HUES48 (cell line): Measurements from ENCODE around the gene KLHL6.
A peak's percentile ranks its signal among the peaks of the same experiment; 100 is the strongest.
"Not testable (repeated sequence)": the region's sequence is repeated elsewhere in the genome, so short reads cannot be mapped to it uniquely, and the experiment has no call there.

Experiments
- H3K27ac ChIP-seq: one replicate; pipeline ENCODE4 v1.7.0; 2013; ENCODE audit warnings: low read depth, low read length, inconsistent platforms
- H3K27me3 ChIP-seq: 2 replicates; pipeline ENCODE4 v1.6.1; 2013; ENCODE audit warnings: mild to moderate bottlenecking, low read length; ENCODE audit not compliant: control insufficient read depth, insufficient read depth
- H3K36me3 ChIP-seq: 2 replicates; pipeline ENCODE4 v1.6.1; 2013; ENCODE audit warnings: low read length; ENCODE audit not compliant: control insufficient read depth, insufficient read depth
- H3K4me1 ChIP-seq: 2 replicates; pipeline ENCODE4 v1.6.1; 2013; ENCODE audit warnings: mild to moderate bottlenecking, low read length; ENCODE audit not compliant: control insufficient read depth, insufficient read depth
- H3K4me3 ChIP-seq: 2 replicates; pipeline ENCODE4 v1.5.1; 2013; ENCODE audit warnings: mild to moderate bottlenecking, low read depth, low read length
- H3K9ac ChIP-seq: 2 replicates; pipeline ENCODE4 v1.6.1; 2013; ENCODE audit warnings: mild to moderate bottlenecking, low read depth, low read length, moderate library complexity
- H3K9me3 ChIP-seq: 2 replicates; pipeline ENCODE4 v1.6.1; 2013; ENCODE audit warnings: low read length; ENCODE audit not compliant: control insufficient read depth, insufficient read depth

The KLHL6 gene

DNA sequence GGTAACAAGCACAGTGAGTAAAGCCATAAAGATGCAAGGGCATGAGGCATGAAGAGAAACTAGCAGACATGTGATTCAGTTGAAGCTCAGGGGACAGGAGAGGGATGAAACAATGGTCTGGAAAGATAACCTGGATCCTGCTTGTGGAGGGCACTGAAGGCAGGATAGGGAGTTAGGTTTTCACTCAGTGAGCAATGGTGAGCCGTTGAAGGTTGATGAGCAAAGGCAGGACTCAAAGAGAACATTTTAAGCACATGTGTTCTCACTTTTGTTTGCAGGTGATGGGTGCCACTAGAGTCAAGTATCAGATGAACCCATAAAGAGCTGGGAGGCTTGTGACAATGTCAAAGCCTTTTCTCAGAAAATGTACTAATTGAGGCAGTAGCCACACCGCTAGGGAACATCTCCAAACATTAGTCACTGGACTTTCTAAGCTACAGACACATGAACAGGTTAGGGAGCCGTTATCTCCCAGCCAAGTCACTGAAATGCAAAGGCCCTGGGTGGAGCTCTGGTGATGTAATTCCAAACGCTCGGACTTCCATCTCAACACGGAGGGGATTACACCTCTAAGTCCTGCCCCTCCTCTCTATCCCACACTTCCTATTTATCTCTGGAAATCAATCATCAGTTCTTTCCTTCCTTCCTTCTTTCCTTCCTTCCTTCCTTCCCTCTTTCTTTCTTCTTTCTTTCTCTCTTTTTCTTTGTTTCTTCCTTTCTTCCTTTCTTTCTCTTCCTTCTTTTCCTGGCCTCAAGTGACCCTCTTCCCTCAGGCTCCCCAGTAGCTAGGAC is 22.7 kb downstream of the KLHL6 start:
- H3K4me1 ChIP-seq, result peaks cover 13% of the 10 kb centered on the region
- peaks cover 55% of the 10 kb centered on the region for H3K27me3 ChIP-seq
- H3K4me3 ChIP-seq, result peak overlapping the region; percentile 48
- no peaks in the 10 kb centered on the region for H3K36me3 ChIP-seq
- H3K9me3 ChIP-seq, result no peaks in the 10 kb centered on the region
- H3K27ac ChIP-seq, result no peak overlapping the region
- no peak overlapping the region for H3K9ac ChIP-seq

DNA sequence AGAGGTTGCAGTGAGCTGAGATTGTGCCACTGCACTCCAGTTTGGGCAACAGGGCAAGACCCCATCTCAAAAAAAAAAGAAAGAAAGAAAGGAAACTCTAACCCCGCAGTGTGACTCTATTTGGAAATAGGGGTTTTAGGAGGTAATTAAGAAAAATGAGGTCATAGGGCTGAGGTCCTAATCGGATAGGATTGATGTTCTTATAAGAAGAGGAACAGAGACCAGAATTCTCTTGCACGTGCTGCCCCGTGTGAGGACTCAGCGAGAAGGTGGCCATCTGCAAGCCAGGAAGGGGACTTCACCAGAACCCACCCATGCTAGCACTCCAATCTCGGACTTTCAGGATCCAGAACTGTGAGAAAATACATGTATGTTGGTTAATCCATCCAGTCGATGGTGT is 25.8 kb downstream of the KLHL6 start:
- H3K27ac ChIP-seq, result no peak overlapping the region
- H3K4me1 ChIP-seq, result peaks cover 13% of the 10 kb centered on the region
- H3K36me3 ChIP-seq, result no peaks in the 10 kb centered on the region
- no peaks in the 10 kb centered on the region for H3K9me3 ChIP-seq
- no peak overlapping the region for H3K4me3 ChIP-seq
- peaks cover 32% of the 10 kb centered on the region for H3K27me3 ChIP-seq
- no peak overlapping the region for H3K9ac ChIP-seq

DNA sequence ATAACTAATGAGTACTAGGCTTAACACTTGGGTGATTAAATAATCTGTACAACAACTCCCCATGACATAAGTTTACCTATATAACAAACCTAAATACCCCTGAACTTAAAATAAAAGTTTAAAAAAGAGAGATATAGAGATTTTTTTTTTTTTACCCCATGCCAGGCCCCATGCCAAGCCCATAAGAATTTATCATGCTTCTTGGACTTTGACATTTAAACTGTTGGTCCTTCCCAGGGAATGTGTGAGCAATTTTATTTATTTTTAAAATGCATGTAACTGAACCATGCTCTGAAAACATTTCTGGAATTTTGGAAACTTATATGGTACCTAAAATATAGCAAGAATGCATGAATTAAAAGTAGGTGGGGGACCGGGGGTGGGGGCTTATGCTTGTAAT is 26.3 kb downstream of the KLHL6 start:
- Histone ChIP-seq H3K27me3 (peaks cover 32% of the 10 kb centered on the region), H3K4me3 (no peak overlapping the region), H3K9ac (no peak overlapping the region), H3K27ac (no peak overlapping the region), H3K36me3 (no peaks in the 10 kb centered on the region), H3K9me3 (no peaks in the 10 kb centered on the region), H3K4me1 (peaks cover 13% of the 10 kb centered on the region)

DNA sequence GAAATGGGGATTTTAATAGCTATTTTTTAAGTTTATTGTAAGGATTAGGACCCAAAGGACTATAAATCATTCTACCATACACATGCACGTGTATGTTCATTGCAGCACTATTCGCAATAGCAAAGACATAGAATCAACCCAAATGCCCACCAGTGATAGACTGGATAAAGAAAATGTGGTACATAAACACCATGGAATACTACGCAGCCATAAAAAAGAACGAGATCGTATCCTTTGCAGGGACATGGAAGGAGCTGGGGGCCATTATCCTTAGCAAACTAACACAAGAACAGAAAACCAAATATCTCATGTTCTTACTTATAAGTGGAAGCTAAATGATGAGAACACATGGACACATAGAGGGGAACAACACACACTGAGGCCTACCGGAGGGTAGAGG is 26.7 kb downstream of the KLHL6 start:
- Histone ChIP-seq H3K4me1 (peaks cover 10% of the 10 kb centered on the region), H3K27me3 (peaks cover 32% of the 10 kb centered on the region)
- not testable (repeated sequence) for H3K4me3 ChIP-seq, H3K9ac ChIP-seq, H3K36me3 ChIP-seq, H3K27ac ChIP-seq, H3K9me3 ChIP-seq

DNA sequence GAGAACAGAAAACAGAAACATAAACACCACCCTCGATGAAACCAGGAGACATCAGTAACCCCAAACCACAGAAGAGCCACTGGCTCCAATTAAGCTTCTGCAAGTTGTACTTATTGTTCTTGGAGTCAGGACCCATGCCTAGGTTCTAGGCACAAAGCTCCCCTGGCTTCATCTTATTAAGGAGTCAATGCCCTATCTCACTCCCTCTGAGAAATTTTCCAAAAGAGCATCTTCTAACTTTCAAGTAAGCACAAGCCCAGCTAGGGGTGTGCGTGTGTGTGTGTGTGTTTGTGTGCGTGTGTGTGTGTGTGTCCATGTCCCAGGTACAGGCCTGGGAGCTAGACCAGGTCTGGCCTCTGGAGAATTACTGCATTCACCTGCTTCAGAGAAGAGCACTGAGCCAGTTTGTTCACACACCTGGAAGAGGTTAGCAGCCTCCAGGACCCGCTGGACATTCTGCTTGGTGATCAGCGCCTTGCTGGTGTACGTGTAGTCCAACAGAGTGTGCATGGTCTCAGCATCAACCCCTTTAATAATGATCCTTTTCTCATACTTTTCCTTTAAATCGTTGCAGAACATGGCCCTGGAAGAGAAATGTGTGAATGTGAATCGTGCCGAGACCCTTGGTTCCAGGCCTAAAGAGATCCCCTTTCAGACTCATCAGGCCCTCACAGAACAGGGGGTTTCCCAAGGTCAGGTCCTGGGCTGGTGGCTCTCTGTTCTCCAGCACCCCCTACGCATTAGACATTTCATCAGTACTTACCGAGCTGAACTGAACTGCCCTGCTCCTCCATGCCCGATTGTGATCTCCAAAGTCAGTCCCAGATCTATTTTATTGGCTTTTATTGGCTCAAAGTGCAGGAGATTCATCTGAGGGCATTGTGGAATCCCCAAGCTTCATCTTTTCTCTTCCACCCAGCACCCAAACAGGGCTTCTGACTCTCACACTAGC is 27.8 kb downstream of the KLHL6 start:
- Histone ChIP-seq H3K27ac (no peak overlapping the region), H3K36me3 (no peaks in the 10 kb centered on the region), H3K27me3 (peaks cover 24% of the 10 kb centered on the region), H3K4me1 (peaks cover under 1% of the 10 kb centered on the region; the same call in 1 of the 2 replicates), H3K4me3 (no peak overlapping the region), H3K9ac (no peak overlapping the region), H3K9me3 (no peaks in the 10 kb centered on the region)

- Histone ChIP-seq H3K4me3 (no peak overlapping the region), H3K9ac (no peak overlapping the region), H3K4me1 (no peaks in the 10 kb centered on the region), H3K9me3 (no peaks in the 10 kb centered on the region), H3K27ac (no peak overlapping the region), H3K36me3 (no peaks in the 10 kb centered on the region), H3K27me3 (peaks cover 16% of the 10 kb centered on the region)
These were observed 28.6 kb downstream of the KLHL6 start for GRCh38 chr3:183526838-183527427.

GRCh38 chr3:183524476-183524875 is 31.0 kb downstream of the KLHL6 start:
- Histone ChIP-seq H3K9me3 (no peaks in the 10 kb centered on the region), H3K27me3 (no peaks in the 10 kb centered on the region), H3K36me3 (no peaks in the 10 kb centered on the region), H3K4me3 (no peak overlapping the region), H3K9ac (no peak overlapping the region), H3K27ac (no peak overlapping the region), H3K4me1 (no peaks in the 10 kb centered on the region)

- H3K9me3 ChIP-seq, H3K27me3 ChIP-seq, H3K36me3 ChIP-seq, H3K4me3 ChIP-seq, H3K27ac ChIP-seq, H3K9ac ChIP-seq: not testable (repeated sequence)
- peaks cover 11% of the 10 kb centered on the region for H3K4me1 ChIP-seq
These were observed 34.6 kb downstream of the KLHL6 start for GRCh38 chr3:183520741-183521556.

- not testable (repeated sequence) for H3K27me3 ChIP-seq, H3K27ac ChIP-seq, H3K9me3 ChIP-seq, H3K9ac ChIP-seq, H3K36me3 ChIP-seq, H3K4me3 ChIP-seq
- peaks cover 11% of the 10 kb centered on the region for H3K4me1 ChIP-seq
These were observed 35.2 kb downstream of the KLHL6 start for GRCh38 chr3:183520295-183520694.

DNA sequence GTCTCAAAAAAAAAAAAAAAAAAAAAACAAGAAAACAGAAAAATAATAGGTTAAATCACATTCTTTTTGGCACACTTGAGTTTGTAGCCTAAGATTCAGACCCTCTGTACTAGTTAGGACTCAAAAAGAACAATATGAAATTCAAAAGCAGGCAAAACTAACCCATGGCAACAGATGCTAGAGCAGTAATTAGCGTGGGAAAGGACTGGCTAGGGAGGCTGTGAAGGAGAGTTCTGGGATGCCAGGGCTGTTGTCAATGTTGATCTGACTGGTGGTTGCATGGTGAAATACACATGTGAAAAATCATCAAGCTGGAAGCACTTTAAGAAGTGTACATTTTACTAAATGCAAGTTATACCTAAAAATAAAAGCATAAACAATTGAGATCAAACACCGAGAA is 35.6 kb downstream of the KLHL6 start:
- Histone ChIP-seq H3K27ac (no peak overlapping the region), H3K4me3 (no peak overlapping the region), H3K9me3 (no peaks in the 10 kb centered on the region), H3K9ac (no peak overlapping the region), H3K4me1 (peaks cover 11% of the 10 kb centered on the region), H3K36me3 (no peaks in the 10 kb centered on the region), H3K27me3 (no peaks in the 10 kb centered on the region; the same call in 1 of the 2 replicates)
